Activated naive CD4-positive, alpha-beta T cell (primary cell): ENCODE data around the gene IGFN1.

Experiments used
- DNase-seq, 4 experiments: peaks; one replicate each; lab custom pipeline; 2025; lab: John Stamatoyannopoulos, UW

Gene IGFN1

GRCh38 chr1:201163707-201164106 lies 26.9 kb upstream of the IGFN1 start:
- no peak for DNase-seq

GRCh38 chr1:201164645-201165044 lies 26.0 kb upstream of the IGFN1 start:
- DNase-seq = no peak

- no peak for DNase-seq
Measured at GRCh38 chr1:201167041-201167991, 23.3 kb upstream of the IGFN1 start.

- no peak for DNase-seq
Measured at GRCh38 chr1:201169203-201169602, 21.4 kb upstream of the IGFN1 start.

GRCh38 chr1:201169971-201170532 lies 20.6 kb upstream of the IGFN1 start:
- no peak for DNase-seq

GRCh38 chr1:201170533-201171062 lies 20.0 kb upstream of the IGFN1 start:
- DNase-seq = peak; percentile 17 to 47 (median 23)

- DNase-seq = peak in 1 of 4 experiments; percentile 37
Measured at GRCh38 chr1:201171063-201172036, 19.3 kb upstream of the IGFN1 start.

- DNase-seq = no peak
Measured at GRCh38 chr1:201172326-201172725, 18.3 kb upstream of the IGFN1 start.

GRCh38 chr1:201172999-201173610 lies 17.5 kb upstream of the IGFN1 start:
- no peak for DNase-seq

- no peak for DNase-seq
Measured at GRCh38 chr1:201173736-201174135, 16.9 kb upstream of the IGFN1 start.

- no peak for DNase-seq
Measured at GRCh38 chr1:201175820-201176500, 14.7 kb upstream of the IGFN1 start.

- DNase-seq = no peak
Measured at GRCh38 chr1:201176940-201177339, 13.7 kb upstream of the IGFN1 start.

GRCh38 chr1:201178718-201179117 lies 11.9 kb upstream of the IGFN1 start:
- no peak for DNase-seq

- no peak for DNase-seq
Measured at GRCh38 chr1:201180141-201180540, 10.5 kb upstream of the IGFN1 start.

- DNase-seq = no peak
Measured at GRCh38 chr1:201180901-201181300, 9.7 kb upstream of the IGFN1 start.

- no peak for DNase-seq
Measured at GRCh38 chr1:201181323-201181722, 9.3 kb upstream of the IGFN1 start.

GRCh38 chr1:201181726-201182125 lies 8.9 kb upstream of the IGFN1 start:
- DNase-seq = no peak

- no peak for DNase-seq
Measured at GRCh38 chr1:201183209-201183608, 7.4 kb upstream of the IGFN1 start.

- no peak for DNase-seq
Measured at GRCh38 chr1:201183753-201184152, 6.9 kb upstream of the IGFN1 start.

- DNase-seq = no peak
Measured at GRCh38 chr1:201184307-201185122, 6.1 kb upstream of the IGFN1 start.
